K562 (cell line): ENCODE results near the gene SRP9.

Source experiments
- CEBPB ChIP-seq: fragments of 450-650 bp; IDR thresholded peaks from 2 replicates; pipeline ENCODE4 v1.6.1; 2016; ENCODE audit warnings: missing genetic modification characterization, missing compliant biosample characterization
- CTCF ChIP-seq, 3 experiments: IDR thresholded peaks in 2 of 3; conservative IDR thresholded peaks in 1 of 3; 2 replicates each; pipeline ENCODE4 v1.5.1; 2011 to 2012; ENCODE audit warnings: low read length in 3 of 3, mild to moderate bottlenecking in 3 of 3, control low read depth in 2 of 3, improper control_type of control experiment in 1 of 3, inconsistent platforms in 1 of 3, low read depth in 1 of 3, mixed read lengths in 1 of 3, moderate library complexity in 1 of 3; ENCODE audit not compliant: insufficient read depth in 2 of 3
- ELF1 ChIP-seq: fragments of 200-800 bp; sonication (Bioruptor generic); IDR thresholded peaks from 2 replicates; pipeline ENCODE4 v1.6.1; 2016; ENCODE audit warnings: missing genetic modification characterization, missing compliant biosample characterization
- MYNN ChIP-seq, 2 experiments: sonication (generic); formaldehyde crosslinking in 1 of 2; IDR thresholded peaks; 2 replicates each; pipeline versions ENCODE4 v1.5.0 to v1.6.1; 2016 to 2020; ENCODE audit warnings: antibody characterized with exemption in 1 of 2, missing genetic modification reagents in 1 of 2
- POU5F1 ChIP-seq: fragments of 150-350 bp; IDR thresholded peaks from 2 replicates; pipeline ENCODE4 v1.6.1; 2014; ENCODE audit warnings: borderline replicate concordance, low read length, low read depth, mild to moderate bottlenecking; ENCODE audit not compliant: partially characterized antibody
- RAD21 ChIP-seq, 2 experiments: fragments of 250-450 bp in 1 of 2; fragments of 450-650 bp in 1 of 2; sonication (Bioruptor Pico) in 1 of 2; formaldehyde crosslinking in 1 of 2; IDR thresholded peaks in 1 of 2; conservative IDR thresholded peaks in 1 of 2; 2 replicates each; pipeline versions ENCODE4 v1.4.0 to v1.8.0; 2020 to 2022; ENCODE audit warnings: mild to moderate bottlenecking in 2 of 2, moderate library complexity in 1 of 2
- SMC3 ChIP-seq: conservative IDR thresholded peaks from 2 replicates; pipeline ENCODE4 v1.6.1; 2011; ENCODE audit warnings: low read depth, low read length, improper control_type of control experiment; ENCODE audit not compliant: insufficient read depth
- TAF1 ChIP-seq: IDR thresholded peaks from 2 replicates; pipeline ENCODE4 v1.6.1; 2011; ENCODE audit warnings: mild to moderate bottlenecking, low read length, moderate library complexity; ENCODE audit not compliant: insufficient read depth, control insufficient read depth, severe bottlenecking; ENCODE audit errors: extremely low read depth
- TCF7 ChIP-seq: sonication (generic); IDR thresholded peaks from 2 replicates; pipeline ENCODE4 v1.6.1; 2016; ENCODE audit warnings: antibody characterized with exemption, borderline replicate concordance
- YY1 ChIP-seq, 3 experiments: IDR thresholded peaks; 2 replicates each; pipeline ENCODE4 v1.6.1; 2011; ENCODE audit warnings: low read length in 2 of 3, mild to moderate bottlenecking in 2 of 3, moderate library complexity in 2 of 3, borderline replicate concordance in 1 of 3, control low read depth in 1 of 3, low read depth in 1 of 3; ENCODE audit not compliant: insufficient read depth in 3 of 3, insufficient replicate concordance in 2 of 3, control insufficient read depth in 1 of 3, insufficient read length in 1 of 3; ENCODE audit errors: extremely low read depth in 1 of 3
- TF ChIP-seq, protein P1 (sequence below), 2 experiments: fragments of 450-650 bp in 1 of 2; sonication (generic) in 1 of 2; formaldehyde crosslinking; conservative IDR thresholded peaks; 2 replicates each; pipeline versions ENCODE4 v1.4.0 to v1.8.1; 2020 to 2022; ENCODE audit warnings: mild to moderate bottlenecking in 1 of 2, missing genetic modification reagents in 1 of 2

DNA sequence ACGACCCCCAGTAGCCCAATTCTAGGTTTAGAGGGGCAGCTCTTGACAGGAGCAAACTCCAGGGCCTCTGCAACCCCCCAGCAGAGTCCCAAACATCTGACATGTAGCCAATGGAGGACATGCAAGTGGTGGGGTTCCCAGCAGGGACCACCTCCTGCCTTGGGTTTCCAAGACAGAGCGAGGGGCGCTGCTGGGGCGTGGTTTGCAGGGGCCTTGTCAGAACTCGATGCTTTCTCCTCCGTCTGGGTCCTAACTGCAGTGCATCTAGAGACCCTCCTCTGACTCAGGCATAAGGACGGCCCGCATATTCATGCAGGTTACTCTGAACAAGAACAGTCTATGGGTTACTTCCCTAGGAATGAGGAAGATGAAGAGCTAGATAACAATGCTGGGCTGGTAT, 49.5 kb downstream of the SRP9 start:
- TF ChIP-seq TAF1 (no peak), YY1 (IDR thresholded peaks at IDR 0.05; ENCODE audit: borderline replicate concordance in 1 of 3, control insufficient read depth in 1 of 3, extremely low read depth in 1 of 3, insufficient read depth in 3 of 3, insufficient read length in 1 of 3, insufficient replicate concordance in 2 of 3, low read depth in 1 of 3, low read length in 2 of 3) (no peak), MYNN (IDR thresholded peaks at IDR 0.05) (no peak), MYNN (CRISPR knock-in tag; IDR thresholded peaks at IDR 0.05) (no peak), ELF1 (tag) (no peak), CTCF (IDR thresholded peaks at IDR 0.05 in 2 of 3, conservative IDR thresholded peaks at IDR 0.05 in 1 of 3; ENCODE audit: insufficient read depth in 2 of 3, low read depth in 1 of 3, low read length in 3 of 3) (no peak), TCF7 (no peak), RAD21 (CRISPR knock-in tag; conservative IDR thresholded peaks at IDR 0.05 in 1 of 2, IDR thresholded peaks at IDR 0.05 in 1 of 2) (no peak), CEBPB (no peak), POU5F1 (no peak), SMC3 (no peak)
- TF ChIP-seq, protein P1, sequence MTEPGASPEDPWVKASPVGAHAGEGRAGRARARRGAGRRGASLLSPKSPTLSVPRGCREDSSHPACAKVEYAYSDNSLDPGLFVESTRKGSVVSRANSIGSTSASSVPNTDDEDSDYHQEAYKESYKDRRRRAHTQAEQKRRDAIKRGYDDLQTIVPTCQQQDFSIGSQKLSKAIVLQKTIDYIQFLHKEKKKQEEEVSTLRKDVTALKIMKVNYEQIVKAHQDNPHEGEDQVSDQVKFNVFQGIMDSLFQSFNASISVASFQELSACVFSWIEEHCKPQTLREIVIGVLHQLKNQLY (CRISPR knock-in tag; conservative IDR thresholded peaks at IDR 0.05), result no peak
